Endodermal cell (in vitro differentiated cells): ENCODE data around the gene KREMEN1. TPM values are rescaled to one million over a fixed set of nuclear protein-coding genes. Genes with fewer than 3 reads are reported as not detected.

Experiments
- DNase-seq: peaks from one replicate; pipeline ENCODE4 v3.0.0-alpha.2; 2017
- H3K27ac ChIP-seq: 2 replicates; pipeline ENCODE4 v1.5.1; 2013; ENCODE audit warnings: mild to moderate bottlenecking, low read depth, low read length, moderate library complexity
- H3K27me3 ChIP-seq: 2 replicates; pipeline ENCODE4 v1.6.1; 2013; ENCODE audit warnings: mild to moderate bottlenecking, low read length, moderate library complexity; ENCODE audit not compliant: insufficient read depth, control insufficient read depth, poor library complexity, severe bottlenecking
- H3K36me3 ChIP-seq: 2 replicates; pipeline ENCODE4 v1.7.0; 2013; ENCODE audit warnings: mild to moderate bottlenecking, low read length, moderate library complexity; ENCODE audit not compliant: control insufficient read depth, insufficient read depth
- H3K4me1 ChIP-seq: one replicate; pipeline ENCODE4 v1.7.0; 2013; ENCODE audit warnings: low read length; ENCODE audit not compliant: control insufficient read depth, insufficient read depth
- H3K4me3 ChIP-seq: 2 replicates; pipeline ENCODE4 v1.5.1; 2013; ENCODE audit warnings: mild to moderate bottlenecking, low read length, moderate library complexity
- H3K9ac ChIP-seq: 2 replicates; pipeline ENCODE4 v1.6.1; 2013; ENCODE audit warnings: mild to moderate bottlenecking, low read length, moderate library complexity; ENCODE audit not compliant: poor library complexity, severe bottlenecking; ENCODE audit errors: extremely low read depth
- H3K9me3 ChIP-seq: 2 replicates; pipeline ENCODE4 v1.6.1; 2013; ENCODE audit warnings: mild to moderate bottlenecking, low read length, moderate library complexity; ENCODE audit not compliant: control insufficient read depth
- H3K27ac Mint-ChIP-seq: 2 replicates; pipeline ENCODE4 v1.8.0; 2020; ENCODE audit warnings: mixed read lengths
- H3K27me3 Mint-ChIP-seq: 2 replicates; pipeline ENCODE4 v1.8.0; 2021; ENCODE audit warnings: mild to moderate bottlenecking, mixed read lengths; ENCODE audit not compliant: insufficient read depth
- H3K36me3 Mint-ChIP-seq: 2 replicates; pipeline ENCODE4 v1.8.0; 2020; ENCODE audit warnings: low read depth, mixed read lengths
- H3K4me1 Mint-ChIP-seq: 2 replicates; pipeline ENCODE4 v1.8.0; 2020; ENCODE audit warnings: mixed read lengths
- H3K4me3 Mint-ChIP-seq: 2 replicates; pipeline ENCODE4 v1.8.0; 2020; ENCODE audit warnings: mild to moderate bottlenecking, moderate library complexity, mixed read lengths
- H3K9me3 Mint-ChIP-seq: 2 replicates; pipeline ENCODE4 v1.8.0; 2020; ENCODE audit warnings: mild to moderate bottlenecking, mixed read lengths
- WGBS, 2 experiments: methylation state at CpG; one replicate each; pipeline versions ENCODE4 v1.1.5 to v1.1.7; 2013; ENCODE audit warnings: missing lambda C conversion rate in 2 of 2, mixed read lengths in 1 of 2; ENCODE audit not compliant: insufficient coverage in 1 of 2, insufficient read length in 1 of 2; 5-methylcytosine and 5-hydroxymethylcytosine counted together
- total RNA-seq, 2 donors: library from RNA; stranded (reverse); fragmentation: NEBNext Ultra II Directional in 1 of 2; extraction: Animal tissue kit (Norgen Biotek cat#: 25700) in 1 of 2; gene quantifications; 2 replicates in 1 of 2; 3 replicates in 1 of 2; pipeline ENCODE4 v1.2.1, GENCODE V29; 2021
- TF ChIP-seq, protein P1 (sequence below): fragments of 200-600 bp; sonication (generic); conservative IDR thresholded peaks from 2 replicates; pipeline ENCODE4 v1.5.0; 2021; ENCODE audit warnings: antibody characterized with exemption, mild to moderate bottlenecking

KREMEN1 gene
- total RNA-seq, 2 donors from 2014 or later = 6.2 to 7.5 TPM

GRCh38 chr22:29193021-29193420 is 120.2 kb downstream of the KREMEN1 start:
- Mint-ChIP-seq H3K36me3 (peaks cover 3% of the 10 kb centered on the region), H3K27ac (no peak overlapping the region), H3K4me1 (peaks cover 4% of the 10 kb centered on the region), H3K27me3 (no peaks in the 10 kb centered on the region), H3K4me3 (no peak overlapping the region), H3K9me3 (peaks cover 4% of the 10 kb centered on the region)
- Histone ChIP-seq H3K9me3 (no peaks in the 10 kb centered on the region), H3K27me3 (no peaks in the 10 kb centered on the region), H3K9ac (no peak overlapping the region), H3K27ac (no peak overlapping the region), H3K4me3 (no peak overlapping the region), H3K36me3 (no peaks in the 10 kb centered on the region), H3K4me1 (no peaks in the 10 kb centered on the region)
- DNase-seq = no peak
- WGBS, 2 experiments = 90 to 91% methylated on average over 7 of the region's 8 CpGs
- TF ChIP-seq, protein P1, sequence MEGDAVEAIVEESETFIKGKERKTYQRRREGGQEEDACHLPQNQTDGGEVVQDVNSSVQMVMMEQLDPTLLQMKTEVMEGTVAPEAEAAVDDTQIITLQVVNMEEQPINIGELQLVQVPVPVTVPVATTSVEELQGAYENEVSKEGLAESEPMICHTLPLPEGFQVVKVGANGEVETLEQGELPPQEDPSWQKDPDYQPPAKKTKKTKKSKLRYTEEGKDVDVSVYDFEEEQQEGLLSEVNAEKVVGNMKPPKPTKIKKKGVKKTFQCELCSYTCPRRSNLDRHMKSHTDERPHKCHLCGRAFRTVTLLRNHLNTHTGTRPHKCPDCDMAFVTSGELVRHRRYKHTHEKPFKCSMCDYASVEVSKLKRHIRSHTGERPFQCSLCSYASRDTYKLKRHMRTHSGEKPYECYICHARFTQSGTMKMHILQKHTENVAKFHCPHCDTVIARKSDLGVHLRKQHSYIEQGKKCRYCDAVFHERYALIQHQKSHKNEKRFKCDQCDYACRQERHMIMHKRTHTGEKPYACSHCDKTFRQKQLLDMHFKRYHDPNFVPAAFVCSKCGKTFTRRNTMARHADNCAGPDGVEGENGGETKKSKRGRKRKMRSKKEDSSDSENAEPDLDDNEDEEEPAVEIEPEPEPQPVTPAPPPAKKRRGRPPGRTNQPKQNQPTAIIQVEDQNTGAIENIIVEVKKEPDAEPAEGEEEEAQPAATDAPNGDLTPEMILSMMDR = no peak

DNA sequence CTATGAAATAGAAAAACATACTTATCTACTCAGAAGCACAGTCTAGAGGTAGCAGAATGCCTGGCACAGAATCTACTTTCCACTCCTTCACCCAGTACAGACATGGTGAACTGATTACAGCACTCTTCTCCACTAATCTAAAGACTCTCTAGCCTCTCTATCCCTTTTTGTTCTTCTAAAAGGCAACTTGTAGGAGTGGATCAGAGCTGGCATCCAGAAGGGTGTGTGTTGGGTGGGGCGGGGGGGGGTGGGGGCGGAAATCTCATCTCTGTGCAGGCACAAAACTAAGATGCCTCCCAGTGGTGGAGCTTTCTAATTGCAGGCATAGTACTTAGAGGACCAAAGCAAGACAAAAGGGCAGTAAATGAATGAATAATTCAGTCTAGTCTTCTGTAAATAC is 121.3 kb downstream of the KREMEN1 start:
- H3K4me1 ChIP-seq = no peaks in the 10 kb centered on the region
- H3K36me3 ChIP-seq = no peaks in the 10 kb centered on the region
- TF ChIP-seq, protein P1 = peak; percentile 69
- H3K27me3 ChIP-seq = no peaks in the 10 kb centered on the region
- H3K36me3 Mint-ChIP-seq = peaks cover 3% of the 10 kb centered on the region
- no peak for DNase-seq
- H3K27me3 Mint-ChIP-seq = no peaks in the 10 kb centered on the region
- no peaks in the 10 kb centered on the region for H3K9me3 ChIP-seq
- peaks cover 4% of the 10 kb centered on the region for H3K4me1 Mint-ChIP-seq
- H3K4me3 Mint-ChIP-seq = no peak overlapping the region
- no peak overlapping the region for H3K9ac ChIP-seq
- H3K27ac Mint-ChIP-seq = no peak overlapping the region
- peaks cover 4% of the 10 kb centered on the region for H3K9me3 Mint-ChIP-seq
- no peak overlapping the region for H3K4me3 ChIP-seq
- no peak overlapping the region for H3K27ac ChIP-seq
- 82 to 100% methylated on average over 1 to 2 of the region's 2 CpGs for WGBS, 2 experiments

DNA sequence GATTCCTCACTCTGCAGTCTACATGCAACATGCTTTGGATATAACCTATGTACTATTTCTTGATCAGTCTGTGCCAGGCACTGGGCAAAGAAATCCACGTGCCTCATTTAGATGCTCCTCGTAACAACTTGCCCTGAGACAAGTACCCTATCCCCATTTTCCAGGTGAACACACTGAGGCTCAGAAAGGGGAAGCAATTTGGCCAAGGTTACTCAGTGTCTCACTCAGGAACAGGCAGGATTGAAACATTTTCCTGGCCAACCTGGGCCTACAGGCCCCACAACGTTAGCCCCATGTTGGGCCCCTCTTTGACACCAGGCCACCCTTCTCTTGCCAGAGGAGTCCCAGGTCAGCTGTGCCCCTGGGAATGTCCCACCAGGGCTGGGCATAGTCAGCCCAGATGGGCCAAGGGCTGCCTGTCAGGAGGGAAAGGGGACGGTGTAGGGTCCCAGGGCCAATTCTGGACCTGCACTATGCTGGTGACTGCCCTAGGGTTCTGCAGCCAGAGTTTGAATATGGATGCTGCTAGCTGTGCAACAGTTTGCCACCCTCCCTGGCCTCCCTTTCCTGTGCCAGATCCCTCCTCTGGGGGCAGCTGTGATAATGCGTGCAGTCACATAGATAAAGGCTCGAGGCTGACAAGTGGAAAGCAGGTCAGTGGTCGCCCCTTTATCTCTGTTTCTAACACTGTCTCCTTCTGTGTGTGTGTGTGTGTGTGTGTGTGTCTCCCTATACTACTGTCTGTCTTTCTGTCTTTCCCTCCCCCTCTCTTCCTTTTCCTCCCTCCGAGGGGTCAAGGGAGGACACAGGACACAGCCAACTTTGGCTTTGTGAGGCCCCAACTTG is 122.5 kb downstream of the KREMEN1 start:
- Mint-ChIP-seq H3K4me3 (no peak overlapping the region), H3K9me3 (peaks cover 4% of the 10 kb centered on the region), H3K4me1 (peaks cover 4% of the 10 kb centered on the region), H3K27ac (no peak overlapping the region), H3K36me3 (peaks cover 3% of the 10 kb centered on the region), H3K27me3 (no peaks in the 10 kb centered on the region)
- no peaks in the 10 kb centered on the region for H3K27me3 ChIP-seq
- no peaks in the 10 kb centered on the region for H3K9me3 ChIP-seq
- no peak for DNase-seq
- H3K27ac ChIP-seq = no peak overlapping the region
- H3K36me3 ChIP-seq = no peaks in the 10 kb centered on the region
- no peak overlapping the region for H3K9ac ChIP-seq
- 88 to 97% methylated on average over 3 to 6 of the region's 8 CpGs for WGBS, 2 experiments
- no peaks in the 10 kb centered on the region for H3K4me1 ChIP-seq
- TF ChIP-seq, protein P1 = peak; percentile 44
- H3K4me3 ChIP-seq = no peak overlapping the region
